GM19351 (cell line): ENCODE measurements around the gene PACS2.

Experiments
- ATAC-seq: cut with Tn5 transposase; IDR thresholded peaks from one replicate; pipeline ENCODE4 v1.9.1; 2021; ENCODE audit warnings: mild to moderate bottlenecking, moderate library complexity; ENCODE audit not compliant: unreplicated experiment

The PACS2 gene

DNA sequence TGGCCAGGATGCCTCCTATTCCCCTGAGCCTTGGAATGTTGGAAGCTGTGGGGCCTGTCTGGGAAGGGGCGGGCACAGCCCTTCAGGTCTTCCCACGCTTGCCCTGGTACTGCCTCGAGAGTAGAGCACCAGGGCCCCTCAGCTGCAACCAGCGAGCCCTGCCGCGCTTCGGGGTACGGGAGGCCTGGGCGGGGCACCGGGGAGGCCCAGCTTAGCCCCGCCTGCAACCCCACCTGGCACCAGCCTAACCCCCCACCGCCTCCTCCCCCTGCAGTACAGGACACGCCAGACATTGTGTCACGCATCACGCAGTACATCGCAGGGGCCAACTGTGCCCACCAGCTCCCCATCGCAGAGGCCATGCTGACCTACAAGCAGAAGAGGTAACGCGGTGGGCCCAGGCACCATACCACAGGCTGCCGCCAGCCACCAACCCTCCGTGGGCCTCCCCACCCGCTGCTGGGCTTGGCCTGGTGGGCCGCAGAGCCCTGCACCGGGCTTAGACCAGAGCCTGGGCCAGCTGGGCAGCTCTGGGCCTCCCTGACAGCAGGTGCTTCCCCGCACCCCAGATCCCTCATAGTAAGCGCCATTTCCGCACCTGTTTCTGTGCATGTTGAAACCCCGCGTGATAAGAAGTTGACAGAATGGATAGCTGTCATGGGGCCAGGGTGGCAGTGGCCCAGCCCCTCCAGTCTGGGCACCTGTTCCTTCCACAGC lies 70.2 kb downstream of the PACS2 start:
- no peak for ATAC-seq

- ATAC-seq, result no peak
These were observed 70.7 kb downstream of the PACS2 start for GRCh38 chr14:105385322-105385637.

GRCh38 chr14:105385698-105386365 lies 71.3 kb downstream of the PACS2 start:
- no peak for ATAC-seq

GRCh38 chr14:105386581-105387529 lies 72.3 kb downstream of the PACS2 start:
- no peak for ATAC-seq

GRCh38 chr14:105387530-105387922 lies 73.0 kb downstream of the PACS2 start:
- ATAC-seq, result no peak

DNA sequence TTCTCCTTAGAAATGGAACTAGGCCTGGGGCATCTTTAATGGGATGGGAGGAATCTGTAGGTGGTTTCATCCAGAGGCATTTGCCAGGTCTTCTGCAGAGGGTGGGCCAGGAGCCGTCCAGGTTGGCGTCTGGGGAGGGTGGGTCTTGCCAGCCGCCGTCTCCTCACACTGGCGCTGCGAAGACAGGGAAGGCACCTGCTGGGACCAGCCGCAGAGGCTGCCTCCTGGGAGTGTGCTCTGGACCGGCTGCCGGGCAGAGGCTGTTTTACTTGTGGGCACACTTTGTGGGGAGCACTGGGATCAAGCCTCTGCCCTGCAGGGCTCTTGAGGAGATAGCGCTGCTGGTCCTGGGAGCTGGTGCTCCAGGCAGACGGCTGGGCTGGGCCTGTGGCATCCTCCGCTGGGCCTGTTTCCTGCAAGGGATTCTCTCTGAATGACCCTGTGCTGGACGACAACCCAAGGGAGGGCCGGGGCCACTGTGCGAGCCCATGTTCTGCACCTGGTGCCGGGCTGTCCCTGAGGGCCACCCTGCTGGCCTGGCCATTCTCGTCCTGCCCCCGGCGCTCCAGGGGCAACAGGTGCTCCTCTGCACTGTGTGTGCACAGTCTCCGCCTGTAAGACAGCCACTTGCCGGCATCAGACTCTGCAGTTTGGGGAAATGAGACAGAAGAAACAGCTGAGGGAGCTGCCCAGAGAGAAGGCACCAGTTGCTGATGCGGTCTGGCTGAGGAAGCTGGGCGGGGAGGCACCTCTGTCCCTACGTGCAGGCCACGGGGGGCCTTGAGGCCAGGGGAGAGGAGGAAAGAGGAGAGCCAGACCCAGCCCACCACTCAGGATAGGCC lies 73.8 kb downstream of the PACS2 start:
- no peak for ATAC-seq

GRCh38 chr14:105388976-105389375 lies 74.4 kb downstream of the PACS2 start:
- ATAC-seq, result no peak

GRCh38 chr14:105389534-105389933 lies 75.0 kb downstream of the PACS2 start:
- no peak for ATAC-seq

GRCh38 chr14:105389976-105390848 lies 75.7 kb downstream of the PACS2 start:
- no peak for ATAC-seq

DNA sequence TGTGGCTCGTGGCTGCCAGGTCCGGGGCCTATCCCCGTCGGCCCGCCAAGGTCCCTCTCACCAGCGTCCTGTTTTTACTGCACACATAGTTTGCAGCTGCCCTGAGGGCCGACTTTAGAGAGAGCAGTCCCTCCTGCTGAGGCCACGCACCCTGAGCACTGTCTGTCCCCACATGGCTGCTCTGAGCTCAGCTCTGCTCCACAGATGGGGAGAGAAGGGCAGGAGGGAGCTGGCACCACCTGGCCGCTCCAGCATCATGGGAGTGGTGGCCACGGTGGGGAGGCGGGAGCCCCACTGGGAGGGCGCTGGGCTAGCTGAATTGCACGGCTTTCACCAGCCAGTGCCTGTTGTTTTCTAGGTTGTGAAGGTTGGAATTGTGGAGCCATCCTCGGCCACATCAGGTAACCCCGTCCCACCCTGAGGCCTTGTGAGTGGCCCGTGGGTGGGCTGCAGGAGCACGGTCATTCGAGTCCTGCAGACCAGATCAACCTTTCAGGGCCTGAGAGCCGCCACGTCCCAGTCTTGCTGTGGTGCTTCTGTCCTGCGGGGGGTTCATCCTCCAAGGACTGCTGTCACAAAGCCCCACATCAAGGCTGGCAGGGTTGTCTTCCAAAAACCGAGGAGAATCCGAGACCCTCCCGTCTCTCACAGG lies 76.4 kb downstream of the PACS2 start:
- ATAC-seq, result no peak

GRCh38 chr14:105391541-105391940 lies 77.0 kb downstream of the PACS2 start:
- no peak for ATAC-seq

GRCh38 chr14:105392131-105393090 lies 77.9 kb downstream of the PACS2 start:
- ATAC-seq, result no peak

DNA sequence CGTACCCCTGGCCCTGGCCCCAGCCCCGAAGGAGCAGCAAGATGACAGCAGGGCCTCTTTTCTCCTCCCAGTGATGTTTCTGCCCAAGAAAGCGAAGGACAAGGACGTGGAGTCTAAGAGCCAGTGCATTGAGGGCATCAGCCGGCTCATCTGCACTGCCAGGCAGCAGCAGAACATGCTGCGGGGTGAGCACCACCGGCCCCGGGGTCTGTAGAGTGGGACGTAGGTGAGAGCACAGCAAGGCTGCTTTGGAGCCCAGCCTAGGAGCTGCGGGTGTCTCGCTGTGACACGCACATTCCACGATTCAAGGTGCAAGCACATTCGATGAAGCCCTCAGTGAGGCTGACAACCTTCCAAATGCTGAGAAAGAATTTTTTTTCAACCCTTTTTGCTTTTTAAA lies 78.6 kb downstream of the PACS2 start:
- no peak for ATAC-seq

DNA sequence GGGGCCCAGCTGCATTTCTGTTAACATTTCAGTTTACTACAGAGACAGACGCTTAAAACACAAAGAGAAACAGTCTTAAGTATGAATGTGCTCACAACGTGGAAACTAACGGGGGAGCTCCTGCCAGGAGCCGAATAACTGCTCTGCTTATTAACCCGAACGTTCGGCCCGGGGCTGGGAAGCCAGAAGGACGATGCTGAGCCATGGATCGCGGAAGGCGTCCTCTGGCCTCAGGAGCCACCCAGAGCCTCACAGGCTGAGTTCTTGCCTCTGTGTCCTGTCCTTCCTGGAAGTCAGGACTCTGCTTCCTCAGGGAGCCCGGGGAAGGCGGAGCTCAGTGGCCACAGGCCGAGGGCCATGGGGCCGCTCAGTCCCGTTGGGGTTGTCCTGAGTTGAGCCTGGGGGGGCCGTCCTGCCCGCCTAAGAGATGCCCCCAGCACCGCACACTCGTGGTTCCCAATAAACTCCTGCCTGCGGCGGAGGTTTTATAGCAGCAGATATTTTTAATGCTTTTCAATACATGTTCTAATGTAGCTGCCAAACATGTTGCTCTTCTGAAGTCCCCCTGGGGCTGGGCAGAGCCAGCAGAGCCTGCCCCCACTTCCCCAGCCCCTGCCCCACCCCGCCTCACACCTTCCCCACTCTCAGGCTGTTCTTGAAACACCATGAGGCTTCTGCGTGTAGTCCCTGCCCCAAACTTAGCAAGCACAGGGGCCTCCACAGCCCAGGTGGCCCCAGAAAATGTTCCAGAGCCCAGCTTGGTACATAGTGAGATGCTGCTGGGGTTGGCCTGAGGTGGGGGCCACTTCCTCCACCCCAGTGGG lies 80.4 kb downstream of the PACS2 start:
- no peak for ATAC-seq

DNA sequence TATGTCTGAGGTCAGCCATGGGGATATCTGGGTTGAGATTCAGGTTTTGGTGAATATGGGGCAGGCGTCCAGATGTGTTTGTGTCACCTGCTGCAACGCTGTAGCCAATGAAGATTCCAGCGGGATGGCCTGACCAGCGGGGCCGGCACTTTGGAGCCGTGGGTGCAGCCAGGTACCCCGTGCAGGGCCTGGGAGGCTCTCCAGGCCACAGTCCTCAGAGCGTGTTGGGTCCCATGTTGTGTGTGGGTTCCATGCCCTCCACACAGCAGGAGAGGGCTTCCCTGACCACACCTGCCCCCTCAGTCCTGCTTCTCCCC lies 80.9 kb downstream of the PACS2 start:
- ATAC-seq, result no peak

DNA sequence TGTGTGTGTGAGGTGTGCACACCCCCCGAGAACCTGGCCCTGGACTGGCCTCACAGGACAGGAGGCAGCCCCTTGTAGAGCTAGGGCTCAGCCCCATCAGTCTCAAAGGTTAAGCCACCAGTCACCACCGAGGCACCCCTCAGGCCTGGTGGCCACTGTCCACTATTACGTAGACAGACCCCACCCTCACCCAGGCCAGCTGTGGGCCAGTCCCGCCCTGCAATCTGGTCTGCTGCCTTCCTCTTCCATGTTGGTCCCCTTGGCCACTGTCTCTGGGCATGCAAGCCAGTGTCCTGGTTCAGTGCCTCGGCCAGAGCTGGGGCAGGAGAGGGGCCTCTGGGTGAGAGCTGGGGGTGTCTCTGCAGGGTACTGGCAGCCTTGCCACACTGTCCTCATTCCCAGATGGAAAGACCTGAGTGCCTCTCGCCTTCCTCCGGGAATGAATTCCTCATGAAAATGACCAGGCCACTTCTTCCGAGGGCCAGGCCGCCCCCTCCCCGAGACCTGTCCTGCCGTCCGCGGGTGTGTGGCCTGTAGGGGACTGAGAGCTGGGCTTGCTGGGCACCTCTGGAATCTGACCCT lies 82.9 kb downstream of the PACS2 start:
- ATAC-seq, result no peak

GRCh38 chr14:105398044-105398725 lies 83.6 kb downstream of the PACS2 start, which contains the start of gene TEX22:
TSS of gene TEX22 (plus strand) at chr14:105398538. CDS start at chr14:105399341, 803 bp downstream.
- ATAC-seq, result peak; percentile 71
